ENCODE measurements around the gene CAD.

DNA sequence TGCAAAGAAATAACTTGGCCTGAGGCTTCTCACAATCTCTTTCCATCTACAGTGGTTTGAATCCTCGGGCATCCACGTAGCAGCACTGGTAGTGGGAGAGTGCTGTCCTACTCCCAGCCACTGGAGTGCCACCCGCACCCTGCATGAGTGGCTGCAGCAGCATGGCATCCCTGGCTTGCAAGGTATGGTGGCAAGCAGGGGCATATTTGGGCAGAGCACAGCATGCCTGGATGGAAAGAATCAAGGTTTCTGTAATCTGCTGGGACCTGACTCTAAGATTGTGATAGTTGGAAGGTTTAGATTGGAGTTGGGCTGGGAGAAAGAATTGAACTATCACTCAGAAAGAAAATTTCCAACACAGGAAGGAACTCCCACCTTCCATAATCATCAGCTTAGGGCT lies 4.0 kb downstream of the CAD start:
- TF ChIP-seq, protein P1, sequence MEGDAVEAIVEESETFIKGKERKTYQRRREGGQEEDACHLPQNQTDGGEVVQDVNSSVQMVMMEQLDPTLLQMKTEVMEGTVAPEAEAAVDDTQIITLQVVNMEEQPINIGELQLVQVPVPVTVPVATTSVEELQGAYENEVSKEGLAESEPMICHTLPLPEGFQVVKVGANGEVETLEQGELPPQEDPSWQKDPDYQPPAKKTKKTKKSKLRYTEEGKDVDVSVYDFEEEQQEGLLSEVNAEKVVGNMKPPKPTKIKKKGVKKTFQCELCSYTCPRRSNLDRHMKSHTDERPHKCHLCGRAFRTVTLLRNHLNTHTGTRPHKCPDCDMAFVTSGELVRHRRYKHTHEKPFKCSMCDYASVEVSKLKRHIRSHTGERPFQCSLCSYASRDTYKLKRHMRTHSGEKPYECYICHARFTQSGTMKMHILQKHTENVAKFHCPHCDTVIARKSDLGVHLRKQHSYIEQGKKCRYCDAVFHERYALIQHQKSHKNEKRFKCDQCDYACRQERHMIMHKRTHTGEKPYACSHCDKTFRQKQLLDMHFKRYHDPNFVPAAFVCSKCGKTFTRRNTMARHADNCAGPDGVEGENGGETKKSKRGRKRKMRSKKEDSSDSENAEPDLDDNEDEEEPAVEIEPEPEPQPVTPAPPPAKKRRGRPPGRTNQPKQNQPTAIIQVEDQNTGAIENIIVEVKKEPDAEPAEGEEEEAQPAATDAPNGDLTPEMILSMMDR (IDR thresholded peaks at IDR 0.05) = no peak
- no peak for TF ChIP-seq POLR2AphosphoS5 (IDR thresholded peaks at IDR 0.05; ENCODE audit: insufficient read depth in 1 of 2, low read depth in 1 of 2)
- TF ChIP-seq POLR2A (IDR thresholded peaks at IDR 0.05) = no peak
